Hair follicle dermal papilla cell (primary cell): Measurements from ENCODE around the gene DDX47. TPM values are rescaled to one million over a fixed set of nuclear protein-coding genes. Genes with fewer than 3 reads are reported as not detected.

Experiments
- small RNA-seq: library from RNA; depleted of rRNA; stranded (forward); fragments of <200 nt; gene quantifications from one replicate; pipeline ENCODE3, GENCODE V24; 2012
- total RNA-seq: library from RNA; depleted of rRNA; stranded (reverse); fragments of >200 nt; gene quantifications from 2 replicates; pipeline ENCODE4 v1.2.3, GENCODE V29; 2012

DDX47 gene
- total RNA-seq = 55.7 and 59.3 TPM in 2 replicates

DNA sequence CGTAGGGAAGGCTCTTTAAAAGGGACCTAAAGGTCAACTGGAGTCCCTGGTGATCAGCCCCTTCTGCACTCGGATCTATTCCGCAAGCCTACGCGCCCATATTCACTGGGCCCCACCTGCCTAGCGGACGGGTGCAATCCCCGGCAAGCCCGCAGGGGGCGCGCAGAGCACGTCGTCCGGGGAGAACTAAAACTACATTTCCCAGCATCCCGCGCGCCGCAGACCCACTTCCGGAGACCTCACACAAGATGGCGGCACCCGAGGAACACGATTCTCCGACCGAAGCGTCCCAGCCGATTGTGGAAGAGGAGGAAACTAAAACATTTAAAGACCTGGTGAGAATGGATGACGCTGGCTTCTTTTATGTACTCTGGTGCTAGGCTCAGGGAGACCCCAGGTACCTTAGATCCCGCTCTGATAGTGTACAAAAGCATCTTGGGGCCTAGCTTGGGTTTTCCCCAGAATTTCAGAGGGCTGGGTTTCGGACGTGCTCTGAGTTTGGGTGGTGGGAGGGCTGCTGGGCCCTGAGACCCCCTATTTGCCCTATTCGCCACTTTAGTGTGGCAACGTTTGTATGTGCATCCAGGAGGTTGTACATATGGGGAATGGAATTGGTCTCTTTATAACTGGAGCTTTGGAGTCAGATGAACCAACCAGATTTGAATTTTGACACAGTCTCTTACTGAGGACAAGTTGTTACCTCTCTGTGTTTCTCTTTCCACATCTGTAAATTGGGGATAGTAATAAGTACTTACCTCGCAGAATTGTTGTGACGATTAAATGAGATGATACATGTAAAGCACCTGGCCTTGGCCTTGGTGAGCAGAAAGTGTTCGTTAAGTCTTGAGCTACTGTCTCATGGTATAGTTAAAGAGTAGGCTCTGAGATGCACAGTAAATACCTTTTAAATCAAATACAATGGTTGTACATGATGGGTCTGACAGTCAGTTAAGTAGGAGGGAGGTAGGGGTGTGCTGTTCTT, at the start of gene DDX47:
TSS of gene DDX47 (plus strand) at position 227 of the 982 bp plus-strand sequence. CDS start at position 249, 22 bp downstream.

GRCh38 chr12:12784911-12785814, 28.0 kb upstream of the DDX47 start, which contains the start of gene APOLD1:
Gene APOLD1, plus strand, starts transcription at chr12:12785659. Its CDS starts 33 bp downstream, at chr12:12785692.

Small RNA genes within 50 kb of the gene (small RNA-seq; reads per million reads assigned to genes)
- gene AC007215.1 (not detected), gene MIR613 (not detected)

Other genes with a start within 250 kb of the DDX47 start
- gene CREBL2, start 201.5 kb upstream of the DDX47 start, total RNA-seq = 42.6 and 43.0 TPM in 2 replicates
- 0.24 and 0.32 TPM in 2 replicates for gene GPR19, start 117.2 kb upstream of the DDX47 start, total RNA-seq
- 33.3 and 48.2 TPM in 2 replicates for gene CDKN1B, start 96.0 kb upstream of the DDX47 start, total RNA-seq
- 4.5 and 5.1 TPM in 2 replicates for gene APOLD1, start 27.7 kb upstream of the DDX47 start, total RNA-seq
- gene GPRC5A, start 78.2 kb downstream of the DDX47 start, total RNA-seq = 0.32 and 1.2 TPM in 2 replicates
- gene GPRC5D, start 138.8 kb downstream of the DDX47 start, total RNA-seq = not detected in 2 replicates
- 13.6 and 15.3 TPM in 2 replicates for gene HEBP1, start 186.9 kb downstream of the DDX47 start, total RNA-seq
- 7.5 and 7.7 TPM in 2 replicates for gene FAM234B, start 231.0 kb downstream of the DDX47 start, total RNA-seq